ENCODE data around the gene PRAMEF33. TPM values are rescaled to one million over a fixed set of nuclear protein-coding genes. Genes with fewer than 3 reads are reported as not detected.

PRAMEF33 gene, protein sequence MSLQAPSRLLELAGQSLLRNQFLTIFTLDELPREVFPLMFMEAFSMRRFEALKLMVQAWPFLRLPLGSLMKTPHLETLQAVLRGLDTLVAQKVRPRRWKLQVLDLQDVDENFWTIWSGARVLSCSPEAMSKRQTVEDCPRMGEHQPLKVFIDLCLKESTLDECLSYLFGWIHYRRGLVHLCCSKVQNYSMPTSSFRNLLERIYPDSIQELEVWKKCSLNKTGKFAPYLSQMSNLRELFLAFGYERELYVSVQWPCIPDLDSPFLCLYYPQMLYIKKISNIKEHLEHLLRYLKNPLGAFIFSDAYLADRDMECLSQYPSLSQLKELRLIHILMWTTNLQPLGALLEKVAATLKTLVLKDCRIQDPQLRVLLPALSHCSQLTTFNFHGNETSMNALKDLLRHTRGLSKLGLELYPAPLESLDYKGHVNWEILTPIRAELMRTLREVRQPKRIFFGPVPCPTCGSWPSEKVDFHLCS
- not detected in 2 replicates for total RNA-seq

DNA sequence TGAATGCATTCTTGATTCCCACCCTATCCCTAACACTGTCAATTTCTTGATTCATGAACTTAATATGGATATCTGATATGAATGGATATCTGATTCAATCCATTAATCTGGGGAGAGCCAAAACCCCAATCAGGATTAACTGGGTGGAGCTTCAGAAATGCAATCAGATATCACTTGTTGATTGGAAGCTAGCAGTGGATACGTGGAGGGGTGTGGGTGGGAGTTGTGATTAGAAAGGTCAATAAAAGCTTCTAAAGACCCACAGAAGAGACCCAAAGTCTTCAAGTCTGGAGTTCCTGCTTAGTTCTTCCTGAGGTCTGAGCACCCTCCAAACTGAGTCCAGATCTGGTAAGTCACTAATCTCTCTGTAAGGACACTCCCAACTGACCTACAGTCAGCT, at the start of gene PRAMEF33:
TSS of gene PRAMEF33 (plus strand) at position 301 of the 400 bp plus-strand sequence. CDS start 2,416 bp downstream, outside the sequence.

DNA sequence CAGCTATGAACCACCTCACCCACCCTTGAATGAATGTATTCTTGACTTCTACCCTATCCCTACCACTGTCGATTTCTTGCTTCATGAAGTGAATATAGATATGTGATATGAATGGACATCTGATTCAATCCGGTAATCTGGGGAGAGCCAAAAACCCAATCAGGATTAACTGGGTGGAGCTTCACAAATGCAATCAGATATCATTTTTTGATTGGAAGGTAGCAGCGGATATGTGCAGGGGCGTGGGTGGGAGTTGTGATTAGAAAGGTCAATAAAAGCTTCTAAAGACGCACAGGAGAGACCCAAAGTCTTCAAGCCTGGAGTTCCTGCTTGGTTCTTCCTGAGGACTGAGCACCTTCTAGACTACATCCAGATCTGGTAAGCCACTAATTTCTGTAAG, 49.4 kb upstream of the PRAMEF33 start, which contains the start of gene PRAMEF5:
TSS of gene PRAMEF5 (plus strand) at position 301 of the 400 bp plus-strand sequence. CDS start 5,071 bp downstream, outside the sequence.

GRCh38 chr1:13285037-13285436, 18.3 kb upstream of the PRAMEF33 start, which contains the start of gene PRAMEF8:
TSS of gene PRAMEF8 (minus strand) at chr1:13285137. CDS start at chr1:13284091, 1,046 bp downstream.

GRCh38 chr1:13315281-13315680, 11.9 kb downstream of the PRAMEF33 start, which contains the start of gene PRAMEF15:
TSS of gene PRAMEF15 (plus strand) at chr1:13315581. CDS start at chr1:13318408, 2,827 bp downstream.

GRCh38 chr1:13347034-13347433, 43.7 kb downstream of the PRAMEF33 start, which contains the start of gene PRAMEF14:
TSS of gene PRAMEF14 (minus strand) at chr1:13347134. CDS start at chr1:13345314, 1,820 bp downstream.

Other genes with a start within 250 kb of the PRAMEF33 start
- gene PRAMEF27, start 247.0 kb upstream of the PRAMEF33 start, total RNA-seq = not detected in 2 replicates
- not detected in 2 replicates for gene HNRNPCL3, start 242.8 kb upstream of the PRAMEF33 start, total RNA-seq
- not detected in 2 replicates for gene PRAMEF25, start 232.8 kb upstream of the PRAMEF33 start, total RNA-seq
- not detected in 2 replicates for gene HNRNPCL2, start 186.7 kb upstream of the PRAMEF33 start, total RNA-seq
- not detected in 2 replicates for gene PRAMEF26, start 147.5 kb upstream of the PRAMEF33 start, total RNA-seq
- gene HNRNPCL4, start 137.9 kb upstream of the PRAMEF33 start, total RNA-seq = not detected in 2 replicates
- not detected in 2 replicates for gene PRAMEF9, start 131.7 kb upstream of the PRAMEF33 start, total RNA-seq
- gene PRAMEF13, start 102.1 kb upstream of the PRAMEF33 start, total RNA-seq = not detected in 2 replicates
- gene PRAMEF18, start 77.4 kb upstream of the PRAMEF33 start, total RNA-seq = not detected in 2 replicates
- not detected in 2 replicates for gene PRAMEF5, start 49.3 kb upstream of the PRAMEF33 start, total RNA-seq
- gene PRAMEF8, start 18.4 kb upstream of the PRAMEF33 start, total RNA-seq = not detected in 2 replicates
- gene PRAMEF15, start 12.0 kb downstream of the PRAMEF33 start, total RNA-seq = not detected in 2 replicates
- gene PRAMEF14, start 43.6 kb downstream of the PRAMEF33 start, total RNA-seq = not detected in 2 replicates
- not detected in 2 replicates for gene PRAMEF19, start 68.4 kb downstream of the PRAMEF33 start, total RNA-seq
- gene PRAMEF17, start 86.1 kb downstream of the PRAMEF33 start, total RNA-seq = not detected in 2 replicates
- gene PRAMEF20, start 106.9 kb downstream of the PRAMEF33 start, total RNA-seq = not detected in 2 replicates
- 0.50 TPM in 1 of 2 replicates, not detected in the other for gene LRRC38, start 210.5 kb downstream of the PRAMEF33 start, total RNA-seq